Endothelial cell of umbilical vein (primary cell): ENCODE results near the gene CMTR2. TPM values are rescaled to one million over a fixed set of nuclear protein-coding genes. Genes with fewer than 3 reads are reported as not detected.
"Not testable (repeated sequence)": the region's sequence is repeated elsewhere in the genome, so short reads cannot be mapped to it uniquely, and the experiment has no call there.

Experiments
- BruUV-seq: library from RNA; stranded (reverse); fragments of 400-500 nt; replicated peaks from 2 replicates; lab custom pipeline; 2021; lab: Mats Ljungman, UMichigan
- CTCF ChIA-PET: fragments of 300-600, 350-600 bp; sonication (Branson Sonifier 250); formaldehyde crosslinking; loops from one replicate; lab custom pipeline; 2021; ENCODE audit warnings: antibody characterized with exemption, inconsistent platforms; lab: Charles Lee
- POLR2A ChIA-PET: fragments of 300-600, 350-600 bp; sonication (Branson Sonifier 250); formaldehyde crosslinking; loops from one replicate; lab custom pipeline; 2021; ENCODE audit warnings: antibody characterized with exemption, inconsistent platforms; lab: Charles Lee
- DNase-seq: peaks from one replicate; pipeline ENCODE4 v3.0.0-alpha.2; 2011; ENCODE audit warnings: low read depth, low spot score
- FAIRE-seq: peaks from 2 replicates; lab custom pipeline; 2011; peaks lifted over from hg19 to GRCh38; lab: Jason Lieb, UNC
- H2AFZ ChIP-seq: 2 replicates; pipeline ENCODE4 v1.6.0; 2012; ENCODE audit warnings: low read depth, low read length, control low read depth, inconsistent platforms
- H3K27ac ChIP-seq: 2 replicates; pipeline ENCODE4 v1.5.1; 2011; ENCODE audit warnings: low read depth, mild to moderate bottlenecking, control low read depth, low read length, moderate library complexity; ENCODE audit not compliant: insufficient read depth
- H3K27me3 ChIP-seq, 2 experiments: 2 replicates each; pipeline versions ENCODE4 v1.6.0 to v1.6.1; 2011; ENCODE audit warnings: low read length in 2 of 2, mixed read lengths in 1 of 2; ENCODE audit not compliant: control insufficient read depth in 2 of 2, insufficient read depth in 2 of 2
- H3K36me3 ChIP-seq, 2 experiments: 2 replicates in 1 of 2; 3 replicates in 1 of 2; pipeline ENCODE4 v1.5.1; 2011; ENCODE audit warnings: low read length in 2 of 2, mild to moderate bottlenecking in 1 of 2, moderate library complexity in 1 of 2; ENCODE audit not compliant: control insufficient read depth in 2 of 2, insufficient read depth in 2 of 2; ENCODE audit errors: extremely low read depth in 1 of 2
- H3K4me1 ChIP-seq: 3 replicates; pipeline ENCODE4 v1.5.1; 2011; ENCODE audit warnings: mild to moderate bottlenecking, low read length; ENCODE audit not compliant: control insufficient read depth, insufficient read depth; ENCODE audit errors: extremely low read depth
- H3K4me2 ChIP-seq: 2 replicates; pipeline ENCODE4 v1.6.1; 2011; ENCODE audit warnings: low read length, control low read depth, mixed read lengths; ENCODE audit not compliant: insufficient read depth
- H3K4me3 ChIP-seq, 3 experiments: fragments of 200-600 bp in 1 of 3; sonication (generic), shearing (Covaris generic) in 1 of 3; replicated peaks in 1 of 3; 2 replicates each; pipeline ENCODE4 v1.5.1; 2011 to 2016; ENCODE audit warnings: control low read depth in 3 of 3, low read length in 3 of 3, mild to moderate bottlenecking in 2 of 3, inconsistent platforms in 1 of 3, low read depth in 1 of 3, moderate library complexity in 1 of 3; ENCODE audit not compliant: insufficient read depth in 1 of 3
- H3K79me2 ChIP-seq: 2 replicates; pipeline ENCODE4 v1.6.0; 2012; ENCODE audit warnings: low read length, inconsistent platforms; ENCODE audit not compliant: control insufficient read depth, insufficient read depth
- H3K9ac ChIP-seq: replicated peaks from 2 replicates; pipeline ENCODE3; 2011; ENCODE audit warnings: low read length, control low read depth; ENCODE audit not compliant: insufficient read depth; ENCODE audit errors: extremely low read depth
- H3K9me1 ChIP-seq: replicated peaks from 3 replicates; pipeline ENCODE4 v1.6.0; 2011; ENCODE audit warnings: mild to moderate bottlenecking, low read length; ENCODE audit not compliant: control insufficient read depth, insufficient read depth; ENCODE audit errors: extremely low read depth
- H3K9me3 ChIP-seq: replicated peaks from 2 replicates; pipeline ENCODE4 v1.5.1; 2012; ENCODE audit warnings: low read length, inconsistent platforms; ENCODE audit not compliant: control insufficient read depth, insufficient read depth
- H4K20me1 ChIP-seq: replicated peaks from 2 replicates; pipeline ENCODE3; 2011; ENCODE audit warnings: mild to moderate bottlenecking, low read length; ENCODE audit not compliant: control insufficient read depth, insufficient read depth; ENCODE audit errors: extremely low read depth
- EZH2 ChIP-seq: IDR thresholded peaks from 2 replicates; pipeline ENCODE4 v1.6.1; 2012; ENCODE audit warnings: borderline replicate concordance, low read depth, mild to moderate bottlenecking, moderate library complexity, low read length, inconsistent platforms; ENCODE audit not compliant: severe bottlenecking
- FOS ChIP-seq: IDR thresholded peaks from 2 replicates; pipeline ENCODE4 v1.6.1; 2011; ENCODE audit warnings: mild to moderate bottlenecking, low read length, moderate library complexity, borderline replicate concordance; ENCODE audit not compliant: insufficient read depth
- GATA2 ChIP-seq: IDR thresholded peaks from 2 replicates; pipeline ENCODE4 v1.7.0; 2011; ENCODE audit warnings: low read depth, mild to moderate bottlenecking, moderate library complexity, mixed read lengths, low read length; ENCODE audit not compliant: insufficient read length, insufficient read depth
- JUN ChIP-seq: IDR thresholded peaks from 2 replicates; pipeline ENCODE4 v1.6.1; 2011; ENCODE audit warnings: borderline replicate concordance, low read depth; ENCODE audit not compliant: insufficient read length, insufficient read depth
- MYC ChIP-seq: IDR thresholded peaks from one replicate; pipeline ENCODE4 v1.6.1; 2011; ENCODE audit warnings: mild to moderate bottlenecking, low read depth, low read length
- POLR2A ChIP-seq: IDR thresholded peaks from 2 replicates; pipeline ENCODE4 v1.6.1; 2012; ENCODE audit warnings: low read depth, mild to moderate bottlenecking, control low read depth, low read length
- POLR2AphosphoS5 ChIP-seq: IDR thresholded peaks from 2 replicates; pipeline ENCODE4 v1.6.1; 2012; ENCODE audit warnings: low read depth, mild to moderate bottlenecking, control low read depth, low read length, moderate library complexity; ENCODE audit not compliant: insufficient read depth
- dilution Hi-C: fragments of 300-500 bp; cut with MboI; formaldehyde crosslinking; loops from one replicate; pipeline ENCODE4 v1.15.0; 2019; ENCODE audit warnings: low sequenced_read_pairs; ENCODE audit not compliant: extremely low pct_ligation_motif_present
- intact Hi-C: fragments of 100-400 bp; cut with micrococcal nuclease; formaldehyde crosslinking; loops from one replicate; pipeline ENCODE4 v1.10.0; 2022
- polyA plus RNA-seq, 4 experiments: library from polyadenylated mRNA; depleted of rRNA in 3 of 4; stranded (reverse) in 3 of 4; unstranded in 1 of 4; fragments of >200 nt; gene quantifications; 2 replicates each; pipeline versions ENCODE4 v1.2.1 to v1.2.3, GENCODE V29; 2011 to 2012; ENCODE audit warnings: missing spikeins in 1 of 4
- total RNA-seq: library from RNA; stranded (reverse); gene quantifications from 2 replicates; pipeline ENCODE4 v1.2.3, GENCODE V29; 2021
- TF ChIP-seq, protein P1 (sequence below), 2 donors: IDR thresholded peaks; 1 replicate in 1 of 2; 2 replicates in 1 of 2; pipeline ENCODE4 v1.5.1; 2011; ENCODE audit warnings: low read length in 2 of 2, mild to moderate bottlenecking in 2 of 2, moderate library complexity in 2 of 2, control low read depth in 1 of 2, inconsistent platforms in 1 of 2, low read depth in 1 of 2; ENCODE audit not compliant: insufficient read depth in 1 of 2; ENCODE audit errors: extremely low read depth in 1 of 2
- TF ChIP-seq, protein P2 (sequence below): IDR thresholded peaks from 2 replicates; pipeline ENCODE4 v1.6.1; 2011; ENCODE audit not compliant: insufficient read depth, insufficient read length

The CMTR2 gene
- total and polyA plus RNA-seq, 2 donors (not counting 3 experiments of a cell fraction or from before 2014, with no cell fraction given): 11.6 to 18.8 TPM

DNA sequence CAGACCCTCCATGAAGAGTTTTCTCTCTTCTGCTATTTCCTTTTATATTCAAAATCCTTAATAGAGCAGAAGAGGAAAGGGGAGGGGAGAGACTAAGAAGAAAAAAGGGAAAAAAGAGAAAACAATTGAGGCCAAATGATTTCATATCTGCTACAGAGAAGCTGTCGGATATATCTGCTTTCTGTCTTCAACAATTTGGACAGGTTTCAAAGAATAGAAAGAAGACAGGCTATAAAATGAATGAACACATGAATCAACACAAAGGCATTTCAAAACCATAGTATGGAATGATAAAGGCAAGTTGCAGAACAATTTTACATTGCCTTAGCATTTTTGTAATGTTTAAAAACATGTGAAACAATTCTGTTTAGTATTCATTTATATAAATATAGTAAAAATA lies 4.7 kb upstream of the CMTR2 start:
- no peak overlapping the region for H2AFZ ChIP-seq
- ChIA-PET POLR2A (no interaction called here), CTCF (interaction anchor here (1.2 to 1.8 kb wide), 2 partner anchors 17 to 18 kb away, joined by 3 to 8 read pairs; no protein-coding TSS in a partner anchor)
- no peak for DNase-seq
- H3K4me3 ChIP-seq: no peak overlapping the region
- dilution Hi-C loops: no loop called here
- H3K4me1 ChIP-seq: no peaks in the 10 kb centered on the region
- H3K9me1 ChIP-seq: no peaks in the 10 kb centered on the region
- no peak for FAIRE-seq
- no peak for TF ChIP-seq POLR2A
- TF ChIP-seq POLR2AphosphoS5: no peak
- no peak for TF ChIP-seq JUN
- no peak for TF ChIP-seq GATA2
- no peak for TF ChIP-seq EZH2
- no peak for TF ChIP-seq FOS
- TF ChIP-seq, protein P1, sequence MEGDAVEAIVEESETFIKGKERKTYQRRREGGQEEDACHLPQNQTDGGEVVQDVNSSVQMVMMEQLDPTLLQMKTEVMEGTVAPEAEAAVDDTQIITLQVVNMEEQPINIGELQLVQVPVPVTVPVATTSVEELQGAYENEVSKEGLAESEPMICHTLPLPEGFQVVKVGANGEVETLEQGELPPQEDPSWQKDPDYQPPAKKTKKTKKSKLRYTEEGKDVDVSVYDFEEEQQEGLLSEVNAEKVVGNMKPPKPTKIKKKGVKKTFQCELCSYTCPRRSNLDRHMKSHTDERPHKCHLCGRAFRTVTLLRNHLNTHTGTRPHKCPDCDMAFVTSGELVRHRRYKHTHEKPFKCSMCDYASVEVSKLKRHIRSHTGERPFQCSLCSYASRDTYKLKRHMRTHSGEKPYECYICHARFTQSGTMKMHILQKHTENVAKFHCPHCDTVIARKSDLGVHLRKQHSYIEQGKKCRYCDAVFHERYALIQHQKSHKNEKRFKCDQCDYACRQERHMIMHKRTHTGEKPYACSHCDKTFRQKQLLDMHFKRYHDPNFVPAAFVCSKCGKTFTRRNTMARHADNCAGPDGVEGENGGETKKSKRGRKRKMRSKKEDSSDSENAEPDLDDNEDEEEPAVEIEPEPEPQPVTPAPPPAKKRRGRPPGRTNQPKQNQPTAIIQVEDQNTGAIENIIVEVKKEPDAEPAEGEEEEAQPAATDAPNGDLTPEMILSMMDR (IDR thresholded peaks at IDR 0.05; ENCODE audit: extremely low read depth in 1 of 2, insufficient read depth in 1 of 2, low read depth in 1 of 2, low read length in 2 of 2): no peak
- TF ChIP-seq, protein P2, sequence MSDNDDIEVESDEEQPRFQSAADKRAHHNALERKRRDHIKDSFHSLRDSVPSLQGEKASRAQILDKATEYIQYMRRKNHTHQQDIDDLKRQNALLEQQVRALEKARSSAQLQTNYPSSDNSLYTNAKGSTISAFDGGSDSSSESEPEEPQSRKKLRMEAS: no peak
- no peak for TF ChIP-seq MYC
- no peaks in the 10 kb centered on the region for H4K20me1 ChIP-seq
- peaks cover 1 to 3% of the 10 kb centered on the region in 2 experiments for H3K27me3 ChIP-seq
- no peaks in the 10 kb centered on the region for H3K79me2 ChIP-seq
- H3K27ac ChIP-seq: no peak overlapping the region
- no TSS peak for BruUV-seq
- no peak overlapping the region for H3K4me2 ChIP-seq
- intact Hi-C loops: no loop called here
- no peak overlapping the region for H3K9ac ChIP-seq
- H3K36me3 ChIP-seq: no peaks in the 10 kb centered on the region
- H3K9me3 ChIP-seq: no peaks in the 10 kb centered on the region

DNA sequence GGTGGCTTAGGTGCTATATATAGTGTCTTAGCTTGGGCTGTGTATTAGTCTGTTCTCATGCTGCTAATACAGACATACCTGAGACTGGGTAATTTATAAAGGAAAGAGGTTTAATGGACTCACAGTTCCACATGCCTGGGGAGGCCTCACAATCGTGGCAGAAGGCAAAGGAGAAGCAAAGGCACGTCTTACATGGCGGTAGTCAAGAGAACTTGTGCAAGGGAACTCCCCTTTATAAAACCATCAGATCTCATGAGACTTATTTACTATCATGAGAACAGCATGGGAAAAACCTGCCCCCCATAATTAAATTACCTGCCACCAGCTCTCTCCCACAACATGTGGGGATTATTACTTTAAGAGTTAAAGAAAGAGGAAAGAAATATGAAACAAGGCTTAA lies 2.9 kb upstream of the CMTR2 start:
- H3K4me3 ChIP-seq, POLR2A ChIA-PET, H3K27ac ChIP-seq, H3K9me3 ChIP-seq, H3K9me1 ChIP-seq, BruUV-seq, CTCF ChIA-PET, H2AFZ ChIP-seq, H3K79me2 ChIP-seq, FAIRE-seq, H3K27me3 ChIP-seq, DNase-seq, H4K20me1 ChIP-seq, H3K4me2 ChIP-seq, dilution Hi-C loops, H3K9ac ChIP-seq, intact Hi-C loops, H3K36me3 ChIP-seq: not testable (repeated sequence)
- H3K4me1 ChIP-seq: peaks cover 10% of the 10 kb centered on the region
